ENCODE data around the gene COL9A3.

- TF ChIP-seq CTCF (IDR thresholded peaks at IDR 0.05; ENCODE audit: poor library complexity, severe bottlenecking) (no peak), RAD21 (conservative IDR thresholded peaks at IDR 0.05) (no peak), TAF1 (IDR thresholded peaks at IDR 0.05; ENCODE audit: low read depth) (no peak), POLR2AphosphoS5 (IDR thresholded peaks at IDR 0.05) (no peak), REST (IDR thresholded peaks at IDR 0.05; ENCODE audit: borderline replicate concordance) (no peak), EP300 (conservative IDR thresholded peaks at IDR 0.05; ENCODE audit: poor library complexity, severe bottlenecking) (no peak), MXI1 (conservative IDR thresholded peaks at IDR 0.05; ENCODE audit: poor library complexity, severe bottlenecking) (no peak), EZH2 (IDR thresholded peaks at IDR 0.05; ENCODE audit: borderline replicate concordance, insufficient read depth, low read length, poor library complexity, severe bottlenecking) (no peak)
Observed at GRCh38 chr20:62876902-62877816, 60.3 kb downstream of the COL9A3 start.

Data from neural cell (in vitro differentiated cells).